AG09309 (cell line): ENCODE measurements around the gene ZNF439.

ENCODE experiments used
- DNase-seq: peaks from one replicate; pipeline ENCODE4 v3.0.0-alpha.2; 2010; ENCODE audit warnings: low read depth
- H3K4me3 ChIP-seq: 2 replicates; pipeline ENCODE4 v1.5.1; 2011; ENCODE audit warnings: mild to moderate bottlenecking, low read depth, low read length, moderate library complexity; ENCODE audit not compliant: control insufficient read depth
- TF ChIP-seq, protein P1 (sequence below): IDR thresholded peaks from 2 replicates; pipeline ENCODE4 v1.5.1; 2011; ENCODE audit warnings: mild to moderate bottlenecking, low read depth, low read length, inconsistent platforms; ENCODE audit not compliant: insufficient read depth, control insufficient read depth; ENCODE audit errors: missing control alignments

Gene ZNF439

DNA sequence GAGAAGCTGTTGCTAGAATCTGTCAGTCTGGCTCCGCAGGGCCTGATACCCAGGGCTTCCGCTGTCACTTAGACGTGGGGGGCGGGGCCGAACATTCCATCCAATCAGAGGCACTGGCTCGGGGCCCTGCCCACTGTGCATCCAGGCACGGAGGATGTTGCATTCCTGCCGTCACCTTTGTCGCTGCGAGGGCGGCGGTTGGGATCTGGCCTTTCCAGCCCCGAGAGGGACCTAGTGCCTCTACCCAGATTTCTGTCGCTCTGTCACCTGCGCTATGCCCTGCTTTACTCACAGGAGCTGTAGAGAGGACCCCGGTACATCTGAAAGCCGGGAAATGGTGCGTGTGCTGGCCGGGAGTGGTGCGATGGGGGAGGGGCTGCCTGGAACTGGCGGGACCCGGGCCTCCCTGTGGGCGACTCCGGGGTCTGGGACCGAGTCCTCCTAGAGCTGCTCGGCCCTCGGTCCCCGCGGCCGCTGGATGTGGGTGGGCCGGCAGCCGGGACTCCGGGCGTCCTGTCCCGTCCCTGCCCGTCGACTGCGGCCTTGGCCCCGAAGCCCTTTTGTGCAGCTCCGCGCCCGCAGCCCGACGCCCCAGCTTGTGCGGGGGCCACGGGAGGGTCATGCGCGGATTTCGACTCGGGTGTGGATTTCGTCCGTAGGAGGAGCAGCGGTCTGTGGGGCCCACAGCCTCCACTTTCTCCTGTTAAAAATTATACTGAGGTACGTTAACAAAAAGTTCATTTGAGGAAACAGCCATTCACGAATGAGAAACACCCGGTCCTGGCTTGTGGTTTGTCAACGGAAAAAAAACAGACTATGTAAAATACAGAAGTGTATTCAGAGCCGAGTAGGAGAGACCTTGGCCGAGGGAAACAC lies at the start of gene ZNF439:
ZNF439 (plus strand) TSS at position 133 of the 876 bp plus-strand sequence; CDS start at position 275, 142 bp downstream.
- peak; percentile 27 for DNase-seq
- H3K4me3 ChIP-seq, result peak within 1 kb of the TSS; percentile 90
- TF ChIP-seq, protein P1, sequence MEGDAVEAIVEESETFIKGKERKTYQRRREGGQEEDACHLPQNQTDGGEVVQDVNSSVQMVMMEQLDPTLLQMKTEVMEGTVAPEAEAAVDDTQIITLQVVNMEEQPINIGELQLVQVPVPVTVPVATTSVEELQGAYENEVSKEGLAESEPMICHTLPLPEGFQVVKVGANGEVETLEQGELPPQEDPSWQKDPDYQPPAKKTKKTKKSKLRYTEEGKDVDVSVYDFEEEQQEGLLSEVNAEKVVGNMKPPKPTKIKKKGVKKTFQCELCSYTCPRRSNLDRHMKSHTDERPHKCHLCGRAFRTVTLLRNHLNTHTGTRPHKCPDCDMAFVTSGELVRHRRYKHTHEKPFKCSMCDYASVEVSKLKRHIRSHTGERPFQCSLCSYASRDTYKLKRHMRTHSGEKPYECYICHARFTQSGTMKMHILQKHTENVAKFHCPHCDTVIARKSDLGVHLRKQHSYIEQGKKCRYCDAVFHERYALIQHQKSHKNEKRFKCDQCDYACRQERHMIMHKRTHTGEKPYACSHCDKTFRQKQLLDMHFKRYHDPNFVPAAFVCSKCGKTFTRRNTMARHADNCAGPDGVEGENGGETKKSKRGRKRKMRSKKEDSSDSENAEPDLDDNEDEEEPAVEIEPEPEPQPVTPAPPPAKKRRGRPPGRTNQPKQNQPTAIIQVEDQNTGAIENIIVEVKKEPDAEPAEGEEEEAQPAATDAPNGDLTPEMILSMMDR, result no peak

DNA sequence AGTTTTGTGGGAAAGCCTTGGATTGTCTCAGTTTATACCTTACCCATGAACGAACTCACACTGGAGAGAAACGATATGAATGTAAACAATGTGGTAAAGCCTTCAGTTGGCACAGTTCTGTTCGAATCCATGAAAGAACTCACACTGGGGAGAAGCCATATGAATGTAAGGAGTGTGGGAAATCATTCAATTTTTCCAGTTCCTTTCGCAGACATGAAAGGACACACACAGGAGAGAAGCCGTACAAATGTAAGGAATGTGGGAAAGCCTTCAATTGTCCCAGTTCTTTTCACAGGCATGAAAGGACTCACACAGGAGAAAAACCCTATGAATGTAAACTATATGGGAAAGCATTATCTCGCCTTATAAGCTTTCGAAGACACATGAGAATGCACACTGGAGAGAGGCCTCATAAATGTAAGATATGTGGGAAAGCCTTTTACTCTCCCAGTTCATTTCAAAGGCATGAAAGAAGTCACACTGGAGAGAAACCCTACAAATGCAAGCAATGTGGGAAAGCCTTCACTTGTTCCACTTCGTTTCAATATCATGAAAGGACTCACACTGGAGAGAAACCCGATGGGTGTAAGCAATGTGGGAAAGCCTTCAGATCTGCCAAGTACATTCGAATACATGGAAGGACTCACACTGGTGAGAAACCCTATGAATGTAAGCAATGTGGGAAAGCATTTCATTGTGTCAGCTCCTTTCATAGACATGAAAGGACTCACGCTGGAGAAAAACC lies 42.0 kb upstream of the ZNF439 start:
- no peak for DNase-seq
- TF ChIP-seq, protein P1, result no peak
- H3K4me3 ChIP-seq, result no peak overlapping the region

DNA sequence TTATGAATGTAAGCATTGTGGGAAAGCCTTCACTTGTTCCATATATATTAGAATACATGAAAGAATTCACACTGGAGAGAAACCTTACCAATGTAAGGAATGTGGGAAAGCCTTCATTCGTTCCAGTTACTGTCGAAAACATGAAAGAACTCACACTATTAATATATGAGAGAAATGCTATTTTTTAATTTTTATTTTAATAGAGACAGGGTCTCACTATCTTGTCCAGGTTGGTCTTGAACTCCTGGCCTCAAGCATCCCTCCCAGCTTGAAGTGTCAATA lies 41.5 kb upstream of the ZNF439 start:
- DNase-seq, result no peak
- TF ChIP-seq, protein P1, result no peak
- H3K4me3 ChIP-seq, result no peak overlapping the region

DNA sequence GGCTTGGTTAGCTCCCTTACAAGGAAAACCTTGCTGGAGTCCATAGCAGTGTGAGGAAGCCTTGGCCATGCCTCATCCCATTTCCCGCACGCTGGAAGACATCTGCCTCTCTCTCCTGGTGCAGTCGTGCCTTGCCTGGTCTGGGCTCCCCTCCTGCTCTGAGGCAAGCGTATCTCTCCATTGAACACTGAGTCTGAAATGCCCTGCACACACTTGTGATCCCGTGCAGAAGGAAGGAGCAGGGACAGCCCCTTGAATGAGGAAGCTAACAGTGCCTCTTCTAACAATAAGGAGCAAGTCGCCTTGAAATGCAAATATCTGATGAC lies 34.9 kb upstream of the ZNF439 start:
- peak overlapping the region; percentile 67 for H3K4me3 ChIP-seq
- DNase-seq, result no peak
- TF ChIP-seq, protein P1, result no peak

DNA sequence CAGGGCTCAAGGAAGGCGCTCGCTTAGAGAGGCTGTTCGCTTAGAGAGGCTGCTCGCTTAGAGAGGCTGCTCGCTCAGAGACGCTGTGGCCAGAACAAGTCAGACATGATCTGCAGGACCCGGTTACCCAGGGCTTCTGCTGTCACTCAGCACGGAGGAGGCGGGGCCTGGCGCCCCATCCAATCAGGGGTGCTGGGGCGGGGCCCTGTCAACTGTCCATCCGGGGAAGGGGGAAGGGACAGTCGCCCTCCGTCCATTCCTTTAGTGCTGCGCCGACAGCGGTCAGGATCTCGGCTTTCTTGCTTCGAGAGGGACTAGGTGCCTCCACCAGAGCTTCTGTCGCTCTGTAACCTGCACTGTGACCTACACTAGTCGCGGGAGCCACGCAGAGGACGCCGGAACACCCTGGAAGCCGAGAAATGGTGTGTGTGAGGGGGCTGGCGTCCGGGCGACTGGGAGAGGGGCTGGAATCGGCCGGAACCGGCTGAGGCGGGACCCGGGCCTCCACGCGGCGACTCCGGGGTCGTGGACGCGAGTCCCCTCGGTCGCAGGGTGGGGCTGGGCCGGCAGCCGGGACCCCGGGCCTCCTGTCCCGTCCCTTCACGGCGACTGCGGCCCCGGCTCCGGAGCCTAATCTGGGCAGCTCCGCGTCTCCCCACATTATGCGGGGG lies 34.4 kb upstream of the ZNF439 start, which contains the start of gene ZNF440:
ZNF440 (plus strand) TSS at position 245 of the 671 bp plus-strand sequence; CDS start at position 420, 175 bp downstream.
- TF ChIP-seq, protein P1, result no peak
- peak; percentile 76 for DNase-seq
- H3K4me3 ChIP-seq, result peak within 1 kb of the TSS; percentile 67

DNA sequence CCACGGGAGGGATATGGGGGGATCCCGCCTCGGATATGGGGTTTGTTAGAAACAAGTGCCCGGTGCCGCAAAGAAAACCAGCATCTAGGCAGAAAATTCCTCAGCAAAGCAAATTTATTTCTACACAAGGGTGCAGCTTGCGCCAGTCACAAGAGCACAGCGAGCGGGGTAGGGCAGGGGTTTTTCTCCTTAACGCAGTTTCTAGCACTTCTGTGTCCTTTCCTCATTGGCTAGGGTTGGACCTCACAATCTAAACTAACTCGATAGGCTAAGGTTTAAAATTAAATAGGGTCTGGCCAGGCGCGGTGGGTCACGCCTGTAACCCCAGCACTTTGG lies 33.9 kb upstream of the ZNF439 start:
- DNase-seq, result no peak

More for the DNA sequence above, 33.9 kb upstream of the ZNF439 start:
- H3K4me3 ChIP-seq, result peak overlapping the region; percentile 67
- TF ChIP-seq, protein P1, result no peak
